HG03039 (cell line): Measurements from ENCODE around the gene GLIS1.

ENCODE experiments used
- ATAC-seq: cut with Tn5 transposase; IDR thresholded peaks from one replicate; pipeline ENCODE4 v1.9.1; 2021; ENCODE audit warnings: mild to moderate bottlenecking, moderate library complexity; ENCODE audit not compliant: unreplicated experiment

Gene GLIS1

GRCh38 chr1:53553734-53554509 is 185.0 kb downstream of the GLIS1 start:
- ATAC-seq, result no peak

- no peak for ATAC-seq
Measured at GRCh38 chr1:53552981-53553733, 185.8 kb downstream of the GLIS1 start.

- no peak for ATAC-seq
Measured at GRCh38 chr1:53552146-53552861, 186.7 kb downstream of the GLIS1 start.

GRCh38 chr1:53551428-53551995 is 187.5 kb downstream of the GLIS1 start:
- ATAC-seq, result no peak

GRCh38 chr1:53550201-53550741 is 188.7 kb downstream of the GLIS1 start:
- ATAC-seq, result no peak

GRCh38 chr1:53549781-53550180 is 189.2 kb downstream of the GLIS1 start:
- ATAC-seq, result no peak

- no peak for ATAC-seq
Measured at GRCh38 chr1:53549287-53549686, 189.7 kb downstream of the GLIS1 start.

- no peak for ATAC-seq
Measured at GRCh38 chr1:53548031-53548491, 190.9 kb downstream of the GLIS1 start.

GRCh38 chr1:53547231-53547790 is 191.7 kb downstream of the GLIS1 start:
- no peak for ATAC-seq

GRCh38 chr1:53546409-53547155 is 192.4 kb downstream of the GLIS1 start:
- no peak for ATAC-seq

GRCh38 chr1:53545663-53546408 is 193.1 kb downstream of the GLIS1 start:
- no peak for ATAC-seq

- ATAC-seq, result no peak
Measured at GRCh38 chr1:53544728-53545515, 194.0 kb downstream of the GLIS1 start.

- no peak for ATAC-seq
Measured at GRCh38 chr1:53543778-53544695, 194.9 kb downstream of the GLIS1 start.

GRCh38 chr1:53543130-53543777 is 195.7 kb downstream of the GLIS1 start:
- no peak for ATAC-seq

GRCh38 chr1:53542551-53542950 is 196.4 kb downstream of the GLIS1 start:
- ATAC-seq, result no peak

- ATAC-seq, result no peak
Measured at GRCh38 chr1:53541761-53542550, 197.0 kb downstream of the GLIS1 start.
